IMR-90 (cell line): ENCODE data around the gene OXNAD1. TPM values are rescaled to one million over a fixed set of nuclear protein-coding genes. Genes with fewer than 3 reads are reported as not detected.

ENCODE experiments used
- ATAC-seq: fragments of 200-7000 bp; cut with Tn5 transposase; 2 replicates; pipeline ENCODE4 v1.9.1; 2020; ENCODE audit warnings: low read depth, mild to moderate bottlenecking, moderate library complexity
- BruUV-seq: library from RNA; stranded (reverse); fragments of 400-500 nt; replicated peaks from 2 replicates; lab custom pipeline; 2021; lab: Mats Ljungman, UMichigan
- CTCF ChIA-PET: fragments of 300-600 bp; formaldehyde crosslinking; extraction: SDS; loops from one replicate; lab custom pipeline; 2021; ENCODE audit warnings: antibody characterized with exemption; lab: Yijun Ruan, JAX
- POLR2A ChIA-PET: fragments of 300-600 bp; sonication (Branson Sonifier 250); formaldehyde crosslinking; loops from one replicate; lab custom pipeline; 2022; ENCODE audit warnings: antibody characterized with exemption; ENCODE audit not compliant: unreplicated experiment; lab: Charles Lee
- DNase-seq: peaks from one replicate; pipeline ENCODE4 v3.0.0; 2013
- H2AFZ ChIP-seq: replicated peaks from 2 replicates; pipeline ENCODE3; 2013; ENCODE audit warnings: low read length, mild to moderate bottlenecking; ENCODE audit not compliant: poor library complexity
- H2AK5ac ChIP-seq: 2 replicates; pipeline ENCODE4 v1.6.1; 2013; ENCODE audit warnings: low read depth, low read length, inconsistent platforms
- H2AK9ac ChIP-seq: replicated peaks from 2 replicates; pipeline ENCODE3; 2013; ENCODE audit warnings: mild to moderate bottlenecking, low read depth, low read length, moderate library complexity; ENCODE audit not compliant: poor library complexity
- H2BK120ac ChIP-seq: 2 replicates; pipeline ENCODE4 v1.6.1; 2013; ENCODE audit warnings: low read depth, low read length, inconsistent platforms
- H2BK15ac ChIP-seq: 3 replicates; pipeline ENCODE4 v1.6.1; 2013; ENCODE audit warnings: low read depth, low read length, inconsistent platforms
- H2BK20ac ChIP-seq: 2 replicates; pipeline ENCODE4 v1.6.1; 2013; ENCODE audit warnings: low read depth, mild to moderate bottlenecking, inconsistent platforms, low read length, moderate library complexity
- H2BK5ac ChIP-seq: 2 replicates; pipeline ENCODE4 v1.6.1; 2013; ENCODE audit warnings: mild to moderate bottlenecking, low read depth, low read length, inconsistent platforms; ENCODE audit not compliant: poor library complexity, severe bottlenecking
- H3K14ac ChIP-seq: replicated peaks from 2 replicates; pipeline ENCODE4 v1.6.1; 2013; ENCODE audit warnings: low read depth, low read length, inconsistent platforms
- H3K18ac ChIP-seq: 2 replicates; pipeline ENCODE4 v1.6.1; 2013; ENCODE audit warnings: low read depth, low read length, control low read depth
- H3K23ac ChIP-seq: 2 replicates; pipeline ENCODE4 v1.6.1; 2013; ENCODE audit warnings: low read depth, low read length, inconsistent platforms
- H3K27ac ChIP-seq: 2 replicates; pipeline ENCODE4 v1.5.1; 2013; ENCODE audit warnings: mild to moderate bottlenecking, control low read depth, low read length; ENCODE audit not compliant: insufficient read depth
- H3K27me3 ChIP-seq: 2 replicates; pipeline ENCODE4 v1.6.1; 2013; ENCODE audit warnings: low read length; ENCODE audit not compliant: control insufficient read depth, insufficient read depth
- H3K36me3 ChIP-seq: 2 replicates; pipeline ENCODE4 v1.6.1; 2013; ENCODE audit warnings: low read length, mixed read lengths; ENCODE audit not compliant: control insufficient read depth, insufficient read depth
- H3K4ac ChIP-seq: 2 replicates; pipeline ENCODE4 v1.6.1; 2013; ENCODE audit warnings: low read depth, low read length, inconsistent platforms
- H3K4me1 ChIP-seq: 2 replicates; pipeline ENCODE4 v1.6.1; 2013; ENCODE audit warnings: low read length, mixed read lengths; ENCODE audit not compliant: control insufficient read depth, insufficient read depth
- H3K4me2 ChIP-seq: 2 replicates; pipeline ENCODE4 v1.6.1; 2013; ENCODE audit warnings: low read depth, mild to moderate bottlenecking, control low read depth, low read length, moderate library complexity
- H3K4me3 ChIP-seq: 2 replicates; pipeline ENCODE4 v1.5.1; 2013; ENCODE audit warnings: low read depth, mild to moderate bottlenecking, control low read depth, low read length, moderate library complexity; ENCODE audit not compliant: insufficient read depth
- H3K56ac ChIP-seq: 2 replicates; pipeline ENCODE4 v1.6.1; 2013; ENCODE audit warnings: low read length, inconsistent platforms; ENCODE audit not compliant: insufficient read depth; ENCODE audit errors: extremely low read depth
- H3K79me1 ChIP-seq, 2 experiments: 2 replicates each; pipeline ENCODE4 v1.6.1; 2013; ENCODE audit warnings: low read length in 2 of 2, inconsistent platforms in 1 of 2, low read depth in 1 of 2
- H3K9ac ChIP-seq: 2 replicates; pipeline ENCODE4 v1.6.1; 2013; ENCODE audit warnings: low read depth, low read length, control low read depth
- H3K9me1 ChIP-seq: 2 replicates; pipeline ENCODE4 v1.6.1; 2013; ENCODE audit warnings: low read length, inconsistent platforms; ENCODE audit not compliant: insufficient read depth
- H3K9me3 ChIP-seq: 2 replicates; pipeline ENCODE4 v1.6.1; 2013; ENCODE audit warnings: low read length; ENCODE audit not compliant: control insufficient read depth, insufficient read depth
- H4K20me1 ChIP-seq: 2 replicates; pipeline ENCODE4 v1.6.1; 2013; ENCODE audit warnings: low read length, inconsistent platforms; ENCODE audit not compliant: insufficient read depth
- H4K5ac ChIP-seq: 2 replicates; pipeline ENCODE4 v1.6.1; 2013; ENCODE audit warnings: mild to moderate bottlenecking, low read depth, low read length, control low read depth
- H4K8ac ChIP-seq, 2 experiments: 2 replicates each; pipeline ENCODE4 v1.6.1; 2013; ENCODE audit warnings: low read depth in 2 of 2, low read length in 2 of 2, control low read depth in 1 of 2, inconsistent platforms in 1 of 2
- H4K91ac ChIP-seq: 2 replicates; pipeline ENCODE4 v1.6.1; 2013; ENCODE audit warnings: low read depth, low read length, inconsistent platforms; ENCODE audit not compliant: insufficient read depth
- BHLHE40 ChIP-seq: fragments of 150-350 bp; IDR thresholded peaks from 2 replicates; pipeline ENCODE4 v1.6.1; 2016; ENCODE audit warnings: mild to moderate bottlenecking, low read depth, low read length
- CEBPB ChIP-seq: IDR thresholded peaks from 2 replicates; pipeline ENCODE4 v1.6.1; 2012; ENCODE audit warnings: low read depth, low read length, improper control_type of control experiment
- CHD1 ChIP-seq: IDR thresholded peaks from 2 replicates; pipeline ENCODE4 v1.6.1; 2012; ENCODE audit warnings: low read depth, low read length, improper control_type of control experiment
- CTCF ChIP-seq: conservative IDR thresholded peaks from 2 replicates; pipeline ENCODE4 v1.5.1; 2012; ENCODE audit warnings: mild to moderate bottlenecking, low read depth, low read length, improper control_type of control experiment
- ELK1 ChIP-seq: fragments of 150-350 bp; IDR thresholded peaks from 2 replicates; pipeline ENCODE4 v1.6.1; 2016; ENCODE audit warnings: low read depth, mild to moderate bottlenecking, low read length, moderate library complexity, borderline replicate concordance
- FOS ChIP-seq: fragments of 150-350 bp; IDR thresholded peaks from 2 replicates; pipeline ENCODE4 v1.6.1; 2016; ENCODE audit warnings: low read depth, low read length
- MAFK ChIP-seq: IDR thresholded peaks from 2 replicates; pipeline ENCODE4 v1.6.1; 2012; ENCODE audit warnings: low read depth, low read length, improper control_type of control experiment
- MAZ ChIP-seq: IDR thresholded peaks from 2 replicates; pipeline ENCODE4 v1.6.1; 2012; ENCODE audit warnings: low read depth, mild to moderate bottlenecking, low read length, improper control_type of control experiment, moderate library complexity, borderline replicate concordance
- MXI1 ChIP-seq: IDR thresholded peaks from 2 replicates; pipeline ENCODE4 v1.6.1; 2012; ENCODE audit warnings: low read depth, mild to moderate bottlenecking, low read length, moderate library complexity, borderline replicate concordance
- POLR2A ChIP-seq: IDR thresholded peaks from 2 replicates; pipeline ENCODE4 v1.6.1; 2012; ENCODE audit warnings: mild to moderate bottlenecking, low read depth, low read length
- RAD21 ChIP-seq: IDR thresholded peaks from 2 replicates; pipeline ENCODE4 v1.6.1; 2012; ENCODE audit warnings: low read length, improper control_type of control experiment
- RCOR1 ChIP-seq: IDR thresholded peaks from 2 replicates; pipeline ENCODE4 v1.6.1; 2012; ENCODE audit warnings: mild to moderate bottlenecking, low read length, improper control_type of control experiment; ENCODE audit not compliant: insufficient replicate concordance
- RFX5 ChIP-seq: IDR thresholded peaks from 2 replicates; pipeline ENCODE4 v1.8.0; 2012; ENCODE audit warnings: low read depth, mild to moderate bottlenecking, low read length, moderate library complexity
- USF2 ChIP-seq: fragments of 150-350 bp; IDR thresholded peaks from 2 replicates; pipeline ENCODE4 v1.6.1; 2017; ENCODE audit warnings: mild to moderate bottlenecking, antibody characterized with exemption, low read length, low read depth
- WGBS, 2 experiments: methylation state at CpG; one replicate each; pipeline versions ENCODE4 v1.1.5 to v1.1.7; 2013; ENCODE audit warnings: missing lambda C conversion rate in 2 of 2; ENCODE audit not compliant: insufficient read length in 1 of 2; ENCODE audit errors: extremely low coverage in 2 of 2; 5-methylcytosine and 5-hydroxymethylcytosine counted together
- dilution Hi-C: fragments of 300-500 bp; cut with HindIII; formaldehyde crosslinking; loops from one replicate; pipeline ENCODE4 v1.14.3; 2018; ENCODE audit warnings: low sequenced_read_pairs; ENCODE audit not compliant: unreplicated experiment
- in situ Hi-C: fragments of 300-500 bp; cut with MboI; formaldehyde crosslinking; loops from 3 replicates; pipeline ENCODE4 v1.14.3; 2019; ENCODE audit warnings: low sequenced_read_pairs, inconsistent platforms, mixed read lengths
- intact Hi-C: fragments of 100-400 bp; cut with micrococcal nuclease; formaldehyde crosslinking; loops from 2 replicates; pipeline ENCODE4 v1.10.0; 2022
- polyA plus RNA-seq, 3 experiments: library from polyadenylated mRNA; depleted of rRNA; stranded (reverse); fragments of >200 nt; gene quantifications; 2 replicates each; pipeline ENCODE4 v1.2.3, GENCODE V29; 2012; ENCODE audit warnings: low replicate concordance in 1 of 3
- total RNA-seq: library from RNA; depleted of rRNA; stranded (reverse); fragments of >200 nt; gene quantifications from 2 replicates; pipeline ENCODE4 v1.2.3, GENCODE V29; 2012

OXNAD1 gene
- total and polyA plus RNA-seq, 2 of the 4 experiments (the other 2 are of a cell fraction), result 6.2 to 11.3 TPM

GRCh38 chr3:16297997-16298885 is 33.2 kb downstream of the OXNAD1 start:
- in situ Hi-C loops (loop anchor here (25.0 kb wide), 3 partner anchors 589 to 939 kb away; partner anchors contain the start of gene PLCL2), intact Hi-C loops (no loop called here), dilution Hi-C loops (loop anchor here (25.0 kb wide), 1 partner anchor 239 kb away; no protein-coding TSS in a partner anchor)
- no peak overlapping the region for H3K27ac ChIP-seq
- no peak overlapping the region for H4K8ac ChIP-seq
- no peak overlapping the region for H2AK9ac ChIP-seq
- H4K91ac ChIP-seq, result no peak overlapping the region
- H3K9me1 ChIP-seq, result no peaks in the 10 kb centered on the region; the same call in 1 of the 2 replicates
- H3K14ac ChIP-seq, result no peak overlapping the region
- TF ChIP-seq FOS (no peak), MAFK (no peak), CHD1 (no peak), USF2 (no peak), RAD21 (no peak), POLR2A (no peak), BHLHE40 (no peak), CTCF (no peak), RFX5 (no peak), ELK1 (no peak), CEBPB (no peak), MAZ (no peak), RCOR1 (no peak), MXI1 (no peak)
- no peak for DNase-seq
- no peak overlapping the region for H3K4me3 ChIP-seq
- H3K9me3 ChIP-seq, result no peaks in the 10 kb centered on the region
- peaks cover 2% of the 10 kb centered on the region; the same call in 1 of the 2 replicates for H3K4me1 ChIP-seq
- H3K18ac ChIP-seq, result no peak overlapping the region
- no peak overlapping the region for H2BK20ac ChIP-seq
- no peak overlapping the region for H2BK5ac ChIP-seq
- no peak overlapping the region for H3K56ac ChIP-seq
- H3K27me3 ChIP-seq, result no peaks in the 10 kb centered on the region
- no peak overlapping the region for H3K9ac ChIP-seq
- H3K79me1 ChIP-seq, result no peaks in the 10 kb centered on the region
- no peak overlapping the region for H3K4me2 ChIP-seq
- no peak overlapping the region for H3K23ac ChIP-seq
- no peak for ATAC-seq
- peaks cover 6% of the 10 kb centered on the region; the same call in 1 of the 2 replicates for H3K36me3 ChIP-seq
- no peak overlapping the region for H3K4ac ChIP-seq
- BruUV-seq, result no TSS peak
- no peaks in the 10 kb centered on the region for H4K20me1 ChIP-seq
- 92% methylated on average over 2 of the region's 9 CpGs; no CpG with 5 or more reads in 1 of the 2 experiments for WGBS, 2 experiments
- no peak overlapping the region for H2AK5ac ChIP-seq
- ChIA-PET POLR2A (no interaction called here), CTCF (no interaction called here)
- H2AFZ ChIP-seq, result no peak overlapping the region
- no peak overlapping the region for H2BK120ac ChIP-seq
- no peak overlapping the region for H2BK15ac ChIP-seq
- no peak overlapping the region for H4K5ac ChIP-seq
